HG03196 (cell line): Measurements from ENCODE around the gene EXOC6B.
A peak's percentile ranks its signal among the peaks of the same experiment; 100 is the strongest.

Experiments used
- ATAC-seq: cut with Tn5 transposase; IDR thresholded peaks from one replicate; pipeline ENCODE4 v1.9.1; 2021; ENCODE audit not compliant: unreplicated experiment

EXOC6B gene

GRCh38 chr2:72825257-72826155 lies at the start of gene EXOC6B:
TSS of gene EXOC6B (minus strand) at chr2:72826033.
- peak; percentile 95 for ATAC-seq

- no peak for ATAC-seq
These were observed 46.0 kb upstream of the EXOC6B start for GRCh38 chr2:72871880-72872279.

GRCh38 chr2:72871060-72871459 lies 45.2 kb upstream of the EXOC6B start:
- ATAC-seq = no peak

GRCh38 chr2:72864500-72864899 lies 38.7 kb upstream of the EXOC6B start:
- no peak for ATAC-seq

GRCh38 chr2:72863046-72863445 lies 37.2 kb upstream of the EXOC6B start:
- no peak for ATAC-seq

GRCh38 chr2:72862239-72862988 lies 36.6 kb upstream of the EXOC6B start:
- peak; percentile 91 for ATAC-seq

GRCh38 chr2:72859831-72860262 lies 34.0 kb upstream of the EXOC6B start:
- ATAC-seq = no peak

- no peak for ATAC-seq
These were observed 25.5 kb upstream of the EXOC6B start for GRCh38 chr2:72851333-72851732.

- ATAC-seq = no peak
These were observed 23.3 kb upstream of the EXOC6B start for GRCh38 chr2:72849138-72849462.

GRCh38 chr2:72848436-72849137 lies 22.8 kb upstream of the EXOC6B start:
- no peak for ATAC-seq

GRCh38 chr2:72847534-72848315 lies 21.9 kb upstream of the EXOC6B start:
- ATAC-seq = no peak

- ATAC-seq = peak; percentile 93
These were observed 20.6 kb upstream of the EXOC6B start for GRCh38 chr2:72846171-72847095.

- no peak for ATAC-seq
These were observed 17.5 kb upstream of the EXOC6B start for GRCh38 chr2:72843301-72843700.

GRCh38 chr2:72841462-72842125 lies 15.8 kb upstream of the EXOC6B start:
- ATAC-seq = no peak

GRCh38 chr2:72840066-72840465 lies 14.2 kb upstream of the EXOC6B start:
- no peak for ATAC-seq

GRCh38 chr2:72837171-72837570 lies 11.3 kb upstream of the EXOC6B start:
- no peak for ATAC-seq

- ATAC-seq = no peak
These were observed 9.6 kb upstream of the EXOC6B start for GRCh38 chr2:72835403-72835802.

GRCh38 chr2:72834596-72834995 lies 8.8 kb upstream of the EXOC6B start:
- ATAC-seq = no peak

- no peak for ATAC-seq
These were observed 7.4 kb upstream of the EXOC6B start for GRCh38 chr2:72833084-72833714.
